CD4-positive, alpha-beta memory T cell (primary cell): ENCODE results near the gene ITGAD. TPM values are rescaled to one million over a fixed set of nuclear protein-coding genes. Genes with fewer than 3 reads are reported as not detected.
A peak's percentile ranks its signal among the peaks of the same experiment; 100 is the strongest.

Experiments
- CTCF ChIA-PET: fragments of 350-600 bp; sonication (Branson Sonifier 250); formaldehyde crosslinking; loops from one replicate; lab custom pipeline; 2021; ENCODE audit warnings: inconsistent platforms; ENCODE audit not compliant: partially characterized antibody; lab: Charles Lee
- POLR2A ChIA-PET: fragments of 350-600 bp; sonication (Branson Sonifier 250); formaldehyde crosslinking; loops from one replicate; lab custom pipeline; 2021; ENCODE audit not compliant: partially characterized antibody; lab: Charles Lee
- DNase-seq, 5 donors: peaks; one replicate each; pipeline versions ENCODE4 v3.0.0 to v3.0.0-alpha.2; 2020 to 2022; ENCODE audit warnings: mixed read lengths in 1 of 5
- H3K27ac ChIP-seq: one replicate; pipeline ENCODE4 v1.7.0; 2013; ENCODE audit warnings: low read depth, low read length
- H3K27me3 ChIP-seq: 2 replicates; pipeline ENCODE4 v1.7.0; 2013; ENCODE audit warnings: mild to moderate bottlenecking, low read length, moderate library complexity; ENCODE audit not compliant: insufficient read depth
- H3K36me3 ChIP-seq: 2 replicates; pipeline ENCODE4 v1.7.0; 2013; ENCODE audit warnings: mild to moderate bottlenecking, low read length, moderate library complexity; ENCODE audit not compliant: insufficient read depth
- H3K4me1 ChIP-seq: 2 replicates; pipeline ENCODE4 v1.7.0; 2013; ENCODE audit warnings: mild to moderate bottlenecking, low read length, moderate library complexity; ENCODE audit not compliant: insufficient read depth
- H3K4me3 ChIP-seq, 2 donors: one replicate each; pipeline ENCODE4 v1.7.0; 2013; ENCODE audit warnings: low read length in 2 of 2, mild to moderate bottlenecking in 1 of 2
- H3K9me3 ChIP-seq, 2 donors: one replicate each; pipeline ENCODE4 v1.7.0; 2013; ENCODE audit warnings: low read length in 2 of 2, control low read depth in 1 of 2; ENCODE audit not compliant: control insufficient read depth in 1 of 2
- H3K27ac Mint-ChIP-seq, 7 donors: one replicate each; pipeline ENCODE4 v1.8.0; 2020 to 2021; ENCODE audit warnings: mixed read lengths in 7 of 7, mild to moderate bottlenecking in 6 of 7, inconsistent platforms in 3 of 7, moderate library complexity in 3 of 7
- H3K27me3 Mint-ChIP-seq, 2 donors: one replicate each; pipeline ENCODE4 v1.8.0; 2020 to 2021; ENCODE audit warnings: mixed read lengths in 2 of 2
- H3K36me3 Mint-ChIP-seq, 2 donors: one replicate each; pipeline ENCODE4 v1.8.0; 2020 to 2021; ENCODE audit warnings: mixed read lengths in 2 of 2, inconsistent platforms in 1 of 2, mild to moderate bottlenecking in 1 of 2
- H3K4me1 Mint-ChIP-seq, 4 donors: one replicate each; pipeline ENCODE4 v1.8.0; 2020 to 2021; ENCODE audit warnings: mixed read lengths in 4 of 4, mild to moderate bottlenecking in 1 of 4
- H3K4me3 Mint-ChIP-seq, 8 donors: one replicate each; pipeline ENCODE4 v1.8.0; 2020 to 2021; ENCODE audit warnings: mixed read lengths in 8 of 8, mild to moderate bottlenecking in 7 of 8, moderate library complexity in 6 of 8, inconsistent platforms in 3 of 8
- H3K9me3 Mint-ChIP-seq, 8 donors: one replicate each; pipeline ENCODE4 v1.8.0; 2020 to 2021; ENCODE audit warnings: mixed read lengths in 8 of 8, mild to moderate bottlenecking in 5 of 8, inconsistent platforms in 3 of 8, moderate library complexity in 1 of 8
- intact Hi-C: fragments of 100-400 bp; cut with micrococcal nuclease; formaldehyde crosslinking; loops from one replicate; pipeline ENCODE4 v1.15.1; 2023
- polyA plus RNA-seq, 2 donors: library from polyadenylated mRNA; unstranded; fragments of 300-500 nt; fragmentation: Illumina TruSeq; gene quantifications; one replicate each; pipeline ENCODE4 v1.2.3, GENCODE V29; 2021
- total RNA-seq, 2 experiments: library from RNA; stranded (reverse); gene quantifications; one replicate each; pipeline ENCODE4 v1.2.3, GENCODE V29; 2021

Gene ITGAD
- total and polyA plus RNA-seq, 4 experiments from 2014 or later = 0.07 TPM; not detected in 3

DNA sequence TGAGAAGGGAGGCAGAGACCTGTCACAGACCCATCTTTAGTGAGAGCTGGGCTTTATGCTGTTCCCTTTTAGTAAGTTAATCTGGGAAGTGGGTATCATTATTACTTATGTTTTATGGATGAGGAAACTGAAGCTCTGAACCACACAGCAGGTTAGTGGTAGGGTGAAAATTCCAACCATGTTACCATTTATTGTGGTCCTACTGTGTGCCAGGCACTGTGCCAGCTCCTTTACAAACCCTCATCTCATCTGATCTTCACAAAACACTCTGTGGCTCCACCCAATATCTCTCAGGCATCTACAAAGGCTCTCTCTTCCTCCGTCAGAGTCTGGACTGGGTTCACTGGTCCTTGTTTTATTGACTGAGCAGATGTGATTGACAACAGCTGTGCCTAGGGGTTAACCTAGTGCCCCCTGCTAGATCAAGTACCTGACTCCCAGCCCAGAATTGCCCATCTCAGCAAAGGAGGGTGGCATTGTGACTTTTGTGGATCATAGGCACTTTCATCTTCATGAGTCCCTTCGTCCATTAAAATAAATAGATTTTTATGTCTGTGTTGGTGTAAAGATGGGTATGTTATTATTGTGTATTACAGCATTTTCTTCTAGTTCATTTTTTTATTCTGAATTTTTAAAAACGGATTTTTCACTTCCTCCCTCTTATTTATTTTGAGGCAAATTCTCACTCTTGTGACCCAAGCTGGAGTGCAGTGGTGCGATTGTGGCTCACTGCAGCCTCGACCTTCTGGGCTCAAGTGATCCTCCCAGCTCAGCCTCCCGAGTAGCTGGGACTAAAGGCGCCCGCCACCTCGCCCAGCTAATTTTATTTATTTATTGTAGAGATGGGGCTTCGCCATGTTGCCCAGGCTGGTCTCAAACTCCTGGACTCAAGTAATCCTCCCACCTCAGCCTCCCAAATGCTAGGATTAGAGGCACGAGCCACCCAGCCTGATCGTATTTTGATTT is 81.9 kb downstream of the ITGAD start:
- Mint-ChIP-seq H3K36me3 (no peaks in the 10 kb centered on the region), H3K4me3 (peak overlapping the region in 6 of 8 donors; percentile 10 to 82 (median 16)), H3K9me3 (peaks cover 0 to 2% (median 0%) of the 10 kb centered on the region in 8 donors), H3K27me3 (peaks cover 0 to 13% of the 10 kb centered on the region in 2 donors), H3K4me1 (peaks cover 9 to 38% (median 25%) of the 10 kb centered on the region in 4 donors), H3K27ac (peak overlapping the region in 1 of 7 donors; percentile 12)
- CTCF ChIA-PET = interaction anchor here (5.1 kb wide), 1 partner anchor 13 kb away, joined by 38 read pairs; no protein-coding TSS in a partner anchor
- Histone ChIP-seq H3K27ac (no peak overlapping the region), H3K4me1 (peaks cover 28% of the 10 kb centered on the region), H3K9me3 (no peaks in the 10 kb centered on the region), H3K27me3 (no peaks in the 10 kb centered on the region), H3K36me3 (no peaks in the 10 kb centered on the region), H3K4me3 (no peak overlapping the region)
- intact Hi-C loops = no loop called here
- POLR2A ChIA-PET = interaction anchor here (4.2 to 5.6 kb wide), 3 partner anchors 13 to 33 kb away, joined by 25 to 75 read pairs (median 72); partner anchors contain the start of genes ARMC5 and RUSF1
- no peak for DNase-seq

DNA sequence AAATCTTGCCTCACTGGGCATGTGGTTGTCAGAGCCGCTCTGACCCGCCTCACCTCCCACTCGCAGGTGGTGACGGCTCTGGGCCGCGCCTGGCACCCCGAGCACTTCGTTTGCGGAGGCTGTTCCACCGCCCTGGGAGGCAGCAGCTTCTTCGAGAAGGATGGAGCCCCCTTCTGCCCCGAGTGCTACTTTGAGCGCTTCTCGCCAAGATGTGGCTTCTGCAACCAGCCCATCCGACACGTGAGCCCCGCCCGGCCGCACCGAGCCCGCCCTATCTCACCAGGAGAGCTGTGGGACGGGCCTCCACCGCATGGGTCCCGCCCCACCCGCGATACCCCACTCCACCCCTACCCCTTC is 82.8 kb downstream of the ITGAD start:
- Histone ChIP-seq H3K9me3 (no peaks in the 10 kb centered on the region), H3K4me1 (peaks cover 28% of the 10 kb centered on the region), H3K36me3 (no peaks in the 10 kb centered on the region), H3K27ac (peak overlapping the region; percentile 26), H3K27me3 (no peaks in the 10 kb centered on the region), H3K4me3 (peak overlapping the region in 1 of 2 donors; percentile 59)
- H3K27ac Mint-ChIP-seq = peak overlapping the region in 6 of 7 donors; percentile 59 to 86 (median 78)
- DNase-seq = peak in 1 of 5 donors; percentile 10
- H3K27me3 Mint-ChIP-seq = peaks cover 0 to 13% of the 10 kb centered on the region in 2 donors
- peak overlapping the region; percentile 82 to 93 (median 85) for H3K4me3 Mint-ChIP-seq
- H3K9me3 Mint-ChIP-seq = peaks cover 0 to 2% (median 0%) of the 10 kb centered on the region in 8 donors
- no peaks in the 10 kb centered on the region for H3K36me3 Mint-ChIP-seq
- peaks cover 7 to 37% (median 25%) of the 10 kb centered on the region in 4 donors for H3K4me1 Mint-ChIP-seq
- CTCF ChIA-PET = interaction anchor here (5.1 kb wide), 1 partner anchor 14 kb away, joined by 38 read pairs; no protein-coding TSS in a partner anchor
- POLR2A ChIA-PET = interaction anchor here (2.2 to 5.6 kb wide), 4 partner anchors 12 to 237 kb away, joined by 10 to 75 read pairs (median 48); partner anchors contain the start of genes ARMC5 and RUSF1
- intact Hi-C loops = loop anchor here (1.0 kb wide), 3 partner anchors 11 to 32 kb away; partner anchors contain the start of genes ARMC5 and RUSF1

Other genes starting within 250 kb of the ITGAD start
- under 1 TPM; 0.33 to 0.67 TPM for gene PRSS36, start 243.3 kb upstream of the ITGAD start, total RNA-seq
- gene PRSS36, start 243.3 kb upstream of the ITGAD start, polyA plus RNA-seq = under 1 TPM; 0.47 to 0.94 TPM
- gene FUS, start 213.2 kb upstream of the ITGAD start, total RNA-seq = 100 to 1,000 TPM; 500 to 536 TPM
- 100 to 1,000 TPM in 1 of 2 donors, 10 to 100 TPM in 1; 88.1 to 163 TPM for gene FUS, start 213.2 kb upstream of the ITGAD start, polyA plus RNA-seq
- 10 to 100 TPM; 25.9 to 26.6 TPM for gene PYCARD, start 190.6 kb upstream of the ITGAD start, total RNA-seq
- 10 to 100 TPM; 52.4 to 60.6 TPM for gene PYCARD, start 190.6 kb upstream of the ITGAD start, polyA plus RNA-seq
- not detected for gene TRIM72, start 179.2 kb upstream of the ITGAD start, total RNA-seq
- gene TRIM72, start 179.2 kb upstream of the ITGAD start, polyA plus RNA-seq = not detected
- gene PYDC1, start 176.2 kb upstream of the ITGAD start, total RNA-seq = not detected
- gene PYDC1, start 176.2 kb upstream of the ITGAD start, polyA plus RNA-seq = not detected
- 1 to 10 TPM; 1.4 to 2.2 TPM for gene ITGAM, start 133.4 kb upstream of the ITGAD start, total RNA-seq
- gene ITGAM, start 133.4 kb upstream of the ITGAD start, polyA plus RNA-seq = 1 to 10 TPM; 2.0 to 2.1 TPM
- gene ITGAX, start 38.2 kb upstream of the ITGAD start, total RNA-seq = 1 to 10 TPM; 4.6 to 6.3 TPM
- gene ITGAX, start 38.2 kb upstream of the ITGAD start, polyA plus RNA-seq = under 1 TPM in 1 of 2 donors, not detected in 1; 0.09 TPM
- gene COX6A2, start 35.0 kb downstream of the ITGAD start, total RNA-seq = not detected
- not detected for gene COX6A2, start 35.0 kb downstream of the ITGAD start, polyA plus RNA-seq
- under 1 TPM; 0.19 to 0.23 TPM for gene ZNF843, start 49.5 kb downstream of the ITGAD start, total RNA-seq
- not detected for gene ZNF843, start 49.5 kb downstream of the ITGAD start, polyA plus RNA-seq
- 1 to 10 TPM; 6.5 to 7.0 TPM for gene ARMC5, start 66.2 kb downstream of the ITGAD start, total RNA-seq
- 1 to 10 TPM; 4.3 to 6.1 TPM for gene ARMC5, start 66.2 kb downstream of the ITGAD start, polyA plus RNA-seq
- under 1 TPM; 0.42 to 0.49 TPM for gene TGFB1I1, start 78.8 kb downstream of the ITGAD start, total RNA-seq
- under 1 TPM in 1 of 2 donors, not detected in 1; 0.57 TPM for gene TGFB1I1, start 78.8 kb downstream of the ITGAD start, polyA plus RNA-seq
- gene SLC5A2, start 89.8 kb downstream of the ITGAD start, total RNA-seq = 1 to 10 TPM; 2.8 to 4.5 TPM
- gene SLC5A2, start 89.8 kb downstream of the ITGAD start, polyA plus RNA-seq = 1 to 10 TPM in 1 of 2 donors, under 1 TPM in 1; 0.12 to 2.8 TPM
- 100 to 1,000 TPM; 101 to 110 TPM for gene RUSF1, start 115.1 kb downstream of the ITGAD start, total RNA-seq
- 10 to 100 TPM; 16.3 to 21.9 TPM for gene RUSF1, start 115.1 kb downstream of the ITGAD start, polyA plus RNA-seq
- not detected for gene AHSP, start 134.6 kb downstream of the ITGAD start, total RNA-seq
- gene AHSP, start 134.6 kb downstream of the ITGAD start, polyA plus RNA-seq = not detected